Activated T-cell treated with anti-CD3 and anti-CD28 coated beads, Interleukin-2, amount 50 U/mL, for 4 hours (primary cell): ENCODE measurements around the gene KRTAP3-1. TPM values are rescaled to one million over a fixed set of nuclear protein-coding genes. Genes with fewer than 3 reads are reported as not detected.

Experiments used
- ATAC-seq, 2 donors: fragments of 200-7000 bp; cut with Tn5 transposase; one replicate each; pipeline ENCODE4 v1.10.0; 2021
- DNase-seq: peaks from one replicate; pipeline ENCODE4 v3.0.0-alpha.2; 2020
- H3K27me3 Mint-ChIP-seq: one replicate; pipeline ENCODE4 v1.8.0; 2021; ENCODE audit warnings: low read depth, mixed read lengths
- H3K36me3 Mint-ChIP-seq: one replicate; pipeline ENCODE4 v1.8.0; 2022; ENCODE audit warnings: mixed read lengths; ENCODE audit not compliant: insufficient read depth
- H3K4me1 Mint-ChIP-seq: one replicate; pipeline ENCODE4 v1.8.0; 2021; ENCODE audit warnings: low read depth, mixed read lengths
- H3K4me3 Mint-ChIP-seq: one replicate; pipeline ENCODE4 v1.8.0; 2021; ENCODE audit warnings: mild to moderate bottlenecking, moderate library complexity, mixed read lengths
- H3K9me3 Mint-ChIP-seq: one replicate; pipeline ENCODE4 v1.8.0; 2021; ENCODE audit warnings: mixed read lengths
- total RNA-seq, 3 donors: library from RNA; stranded (reverse); gene quantifications; one replicate each; pipeline ENCODE4 v1.2.1, GENCODE V29; 2021

Gene KRTAP3-1
- total RNA-seq, 3 donors from 2014 or later = not detected

DNA sequence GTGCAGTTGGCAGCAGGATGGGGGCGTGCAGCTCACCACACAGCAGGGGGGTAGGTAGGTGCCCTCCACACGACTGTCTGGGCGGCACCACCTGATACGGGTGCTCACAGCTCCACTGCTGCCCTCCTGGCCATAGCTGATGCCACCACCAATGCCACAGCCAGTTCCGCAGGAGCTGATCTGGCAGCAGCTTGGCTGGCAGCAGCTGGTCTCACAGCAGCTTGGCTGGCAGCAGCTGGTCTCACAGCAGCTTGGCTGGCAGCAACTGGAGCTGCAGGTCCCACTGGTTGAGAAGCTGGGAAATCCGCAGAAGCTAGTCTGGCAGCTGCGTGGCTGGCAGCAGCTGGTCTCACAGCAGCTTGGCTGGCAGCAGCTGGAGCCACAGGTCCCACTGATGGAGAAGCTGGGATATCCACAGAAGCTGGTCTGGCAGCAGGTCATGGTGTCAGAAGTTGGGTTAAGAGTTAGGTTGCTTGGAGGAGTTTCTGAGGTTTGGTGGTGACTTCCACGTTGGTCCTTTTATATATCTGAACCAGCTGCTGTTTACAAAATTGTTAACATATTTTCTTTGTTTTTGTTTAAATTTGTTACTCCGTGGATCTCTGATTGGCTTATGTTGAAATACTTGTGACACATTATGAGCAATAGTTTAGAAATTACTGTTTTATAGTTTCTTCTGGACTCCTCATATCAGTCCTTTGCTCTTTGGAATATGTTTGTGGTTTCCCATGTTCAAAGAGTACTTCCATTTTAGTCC is 18.0 kb upstream of the KRTAP3-1 start, which contains the start of gene KRTAP1-5:
Gene KRTAP1-5, minus strand, starts transcription at position 494 of the 757 bp plus-strand sequence. Its CDS starts 53 bp downstream, at position 441.
- H3K4me3 Mint-ChIP-seq = no peak within 1 kb of the TSS
- peaks cover 20% of the 10 kb centered on the region for H3K27me3 Mint-ChIP-seq
- H3K36me3 Mint-ChIP-seq = no peaks in the 10 kb centered on the region
- H3K4me1 Mint-ChIP-seq = no peaks in the 10 kb centered on the region
- ATAC-seq = no peak
- DNase-seq = no peak
- H3K9me3 Mint-ChIP-seq = no peaks in the 10 kb centered on the region

DNA sequence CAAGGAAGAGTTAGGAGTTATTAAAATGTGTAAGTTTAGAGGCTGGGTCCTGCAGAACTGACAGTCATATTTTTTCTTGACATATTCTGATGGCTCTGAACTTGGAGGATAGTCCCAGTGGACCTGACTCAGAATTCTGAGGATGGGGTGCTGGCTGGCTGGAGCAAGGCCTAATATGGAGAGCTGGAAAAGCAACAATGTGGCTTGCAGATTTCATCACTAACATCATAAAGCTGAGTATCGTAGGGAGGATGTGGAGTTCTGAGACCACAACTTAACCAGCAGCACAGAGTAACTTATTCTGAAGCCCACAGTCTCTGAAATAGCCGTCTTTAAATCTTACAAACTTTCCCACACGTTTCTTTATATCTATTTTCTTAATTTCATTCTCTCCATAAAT is 15.8 kb upstream of the KRTAP3-1 start:
- DNase-seq = no peak
- H3K27me3 Mint-ChIP-seq = peaks cover 11% of the 10 kb centered on the region
- no peaks in the 10 kb centered on the region for H3K9me3 Mint-ChIP-seq
- H3K4me1 Mint-ChIP-seq = no peaks in the 10 kb centered on the region
- ATAC-seq = no peak
- H3K4me3 Mint-ChIP-seq = no peak overlapping the region
- H3K36me3 Mint-ChIP-seq = no peaks in the 10 kb centered on the region

DNA sequence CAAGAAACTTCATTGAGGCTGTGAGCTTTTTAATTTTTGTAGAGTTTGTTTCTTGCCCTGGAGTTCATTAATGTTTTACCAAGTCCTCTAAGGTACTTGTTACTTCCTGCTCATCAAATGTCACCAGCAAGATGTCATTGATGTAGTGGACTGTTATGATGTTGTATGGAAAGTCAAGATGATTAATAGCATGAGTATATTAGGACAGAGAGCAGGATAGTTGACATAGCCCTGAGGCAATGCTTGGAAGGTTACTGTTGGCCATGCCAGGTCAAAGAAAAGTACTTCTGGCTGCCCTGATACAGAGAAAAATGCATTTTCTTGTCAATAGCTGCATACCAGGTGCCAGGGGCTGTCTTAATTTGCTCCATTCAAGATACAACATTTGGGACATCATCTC is 11.4 kb upstream of the KRTAP3-1 start:
- ATAC-seq (no peak), DNase-seq (no peak)
- Mint-ChIP-seq H3K27me3 (no peaks in the 10 kb centered on the region), H3K4me1 (no peaks in the 10 kb centered on the region), H3K36me3 (no peaks in the 10 kb centered on the region), H3K4me3 (no peak overlapping the region), H3K9me3 (no peaks in the 10 kb centered on the region)

DNA sequence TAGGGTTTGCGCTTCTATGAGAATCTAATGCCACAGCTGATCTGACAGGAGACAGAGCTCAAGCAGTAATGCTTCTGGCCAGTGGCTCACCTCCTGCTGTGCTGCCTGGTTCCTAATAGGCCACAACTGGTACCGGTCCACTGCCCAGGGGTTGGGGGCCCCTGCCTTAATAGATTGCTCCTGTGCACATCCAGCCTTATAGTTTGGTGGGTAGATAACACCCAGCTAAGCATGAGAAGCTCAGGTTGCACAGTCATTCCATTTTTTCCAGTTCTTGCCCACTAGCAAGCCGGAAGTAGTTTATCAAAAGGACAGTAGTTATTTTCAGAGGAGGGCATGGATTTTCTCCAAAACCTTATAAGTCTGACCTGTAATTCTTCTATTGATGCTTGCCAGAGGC is 10.5 kb upstream of the KRTAP3-1 start:
- H3K9me3 Mint-ChIP-seq = no peaks in the 10 kb centered on the region
- no peak overlapping the region for H3K4me3 Mint-ChIP-seq
- no peak for ATAC-seq
- H3K4me1 Mint-ChIP-seq = no peaks in the 10 kb centered on the region
- peaks cover 4% of the 10 kb centered on the region for H3K27me3 Mint-ChIP-seq
- no peak for DNase-seq
- no peaks in the 10 kb centered on the region for H3K36me3 Mint-ChIP-seq

DNA sequence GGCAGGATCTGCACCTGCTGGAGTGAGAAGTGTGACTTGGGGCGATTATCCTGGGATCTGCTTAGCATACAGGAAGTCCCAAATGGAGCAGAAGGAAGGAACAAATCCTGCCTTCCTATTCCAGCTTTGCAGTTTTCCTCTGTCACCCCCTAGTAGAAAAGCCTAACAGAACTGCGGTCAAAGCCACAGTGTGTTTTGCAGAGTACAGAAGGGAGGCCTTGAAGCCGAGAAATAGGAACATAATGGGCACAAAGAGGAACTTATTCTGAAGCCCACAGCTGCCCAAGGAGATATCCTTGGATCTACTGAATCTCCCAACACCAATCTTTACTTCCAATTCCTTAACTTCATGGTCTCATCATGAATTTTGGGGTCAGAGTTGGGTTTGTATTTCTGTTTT is 9.6 kb upstream of the KRTAP3-1 start:
- Mint-ChIP-seq H3K27me3 (peaks cover 4% of the 10 kb centered on the region), H3K4me3 (no peak overlapping the region), H3K9me3 (no peaks in the 10 kb centered on the region), H3K36me3 (no peaks in the 10 kb centered on the region), H3K4me1 (no peaks in the 10 kb centered on the region)
- ATAC-seq = no peak
- DNase-seq = no peak

DNA sequence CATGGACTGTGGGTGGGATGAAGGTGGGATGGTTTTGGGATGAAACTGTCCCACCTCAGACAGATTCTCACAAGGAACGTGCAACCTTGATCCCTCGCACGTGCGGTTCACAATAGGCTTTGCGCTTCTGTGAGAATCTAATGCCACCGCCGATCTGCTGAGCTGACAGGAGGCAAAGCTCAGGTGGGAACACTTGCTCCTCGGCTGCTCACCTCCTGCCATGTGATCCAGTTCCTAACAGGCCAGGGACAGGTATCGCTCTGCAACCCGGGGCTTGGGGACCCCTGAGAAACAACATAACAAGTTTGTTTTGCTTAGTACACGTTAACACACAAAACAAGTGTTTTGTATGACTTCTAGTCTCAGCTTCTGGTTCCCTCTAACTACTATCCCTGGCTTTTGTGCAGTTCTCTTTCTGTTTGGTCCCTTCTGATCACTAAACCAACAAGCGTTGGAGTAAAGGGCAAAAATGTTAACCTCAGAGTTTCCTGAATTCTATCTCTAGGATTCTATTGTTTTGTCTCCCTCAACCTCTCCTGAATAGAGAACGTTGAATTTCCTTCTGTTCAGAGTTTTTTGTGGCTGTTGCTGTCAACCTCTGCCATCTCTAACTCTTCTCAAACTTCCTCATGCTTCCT is 7.8 kb upstream of the KRTAP3-1 start:
- no peaks in the 10 kb centered on the region for H3K4me1 Mint-ChIP-seq
- no peak overlapping the region for H3K4me3 Mint-ChIP-seq
- H3K36me3 Mint-ChIP-seq = no peaks in the 10 kb centered on the region
- no peak for ATAC-seq
- H3K9me3 Mint-ChIP-seq = no peaks in the 10 kb centered on the region
- no peak for DNase-seq
- peaks cover 4% of the 10 kb centered on the region for H3K27me3 Mint-ChIP-seq

DNA sequence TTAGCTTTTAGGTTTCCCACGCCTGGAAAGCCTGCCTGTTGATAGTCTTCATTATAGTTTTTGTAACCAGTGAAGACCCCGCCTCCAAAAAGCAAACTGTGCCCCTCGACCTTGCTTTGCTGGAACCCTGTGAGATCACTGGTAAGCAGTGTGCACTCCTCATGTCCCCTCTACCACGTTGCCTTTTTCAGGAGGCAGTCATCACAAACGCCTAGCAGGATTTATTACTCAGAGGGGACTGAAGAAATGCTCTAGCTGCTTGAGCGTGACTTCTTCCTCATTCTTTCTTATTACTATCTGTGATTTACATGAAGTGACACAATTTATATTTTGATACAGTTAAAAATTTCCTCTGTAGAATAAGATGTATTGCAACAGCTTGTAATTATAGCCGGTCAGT is 6.5 kb upstream of the KRTAP3-1 start:
- no peaks in the 10 kb centered on the region for H3K9me3 Mint-ChIP-seq
- ATAC-seq (no peak), DNase-seq (no peak)
- H3K4me3 Mint-ChIP-seq = no peak overlapping the region
- H3K4me1 Mint-ChIP-seq = no peaks in the 10 kb centered on the region
- H3K36me3 Mint-ChIP-seq = no peaks in the 10 kb centered on the region
- H3K27me3 Mint-ChIP-seq = peaks cover 4% of the 10 kb centered on the region

DNA sequence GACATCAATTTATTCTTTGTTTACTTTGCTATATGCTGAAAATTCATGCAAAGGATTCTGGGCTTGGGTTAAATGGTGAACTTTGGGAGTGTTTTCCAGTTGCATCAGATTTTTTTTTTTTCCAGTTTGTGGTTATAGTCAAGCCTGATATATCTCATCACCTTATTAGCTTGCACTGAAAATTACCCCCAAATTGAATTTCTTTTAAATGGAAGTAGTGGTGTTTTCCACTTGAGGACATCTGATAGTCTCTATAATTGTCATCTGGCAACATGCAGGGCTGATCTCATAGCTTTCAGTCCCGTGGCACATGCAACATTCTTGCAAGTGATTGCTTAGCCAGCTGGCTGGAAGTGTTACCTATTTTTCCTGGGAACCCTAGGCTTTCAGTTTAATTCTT is 4.7 kb upstream of the KRTAP3-1 start:
- H3K4me1 Mint-ChIP-seq = no peaks in the 10 kb centered on the region
- no peak for ATAC-seq
- no peak for DNase-seq
- peaks cover 4% of the 10 kb centered on the region for H3K27me3 Mint-ChIP-seq
- H3K36me3 Mint-ChIP-seq = no peaks in the 10 kb centered on the region
- no peak overlapping the region for H3K4me3 Mint-ChIP-seq
- H3K9me3 Mint-ChIP-seq = no peaks in the 10 kb centered on the region

DNA sequence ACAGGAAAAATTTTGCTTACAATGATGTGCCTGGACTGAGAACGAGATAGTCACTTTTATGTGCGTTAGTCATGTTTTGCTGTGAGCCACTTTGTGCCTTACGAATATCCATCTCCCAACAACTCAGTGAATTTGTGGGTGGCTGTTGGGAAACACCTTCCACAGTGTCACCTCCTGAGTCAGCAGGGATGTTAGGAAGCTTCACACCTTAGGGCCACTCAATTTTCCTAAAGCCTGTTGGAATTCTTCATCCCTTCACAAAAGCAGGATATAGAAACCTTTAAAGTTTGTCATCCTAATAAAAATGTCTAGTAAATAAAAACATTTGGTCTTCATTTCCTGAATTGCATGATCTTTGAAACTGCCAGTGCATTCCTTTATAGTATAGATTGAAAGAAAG is 4.3 kb upstream of the KRTAP3-1 start:
- no peak for DNase-seq
- Mint-ChIP-seq H3K36me3 (no peaks in the 10 kb centered on the region), H3K4me3 (no peak overlapping the region), H3K4me1 (no peaks in the 10 kb centered on the region), H3K9me3 (no peaks in the 10 kb centered on the region), H3K27me3 (peaks cover 4% of the 10 kb centered on the region)
- ATAC-seq = no peak

DNA sequence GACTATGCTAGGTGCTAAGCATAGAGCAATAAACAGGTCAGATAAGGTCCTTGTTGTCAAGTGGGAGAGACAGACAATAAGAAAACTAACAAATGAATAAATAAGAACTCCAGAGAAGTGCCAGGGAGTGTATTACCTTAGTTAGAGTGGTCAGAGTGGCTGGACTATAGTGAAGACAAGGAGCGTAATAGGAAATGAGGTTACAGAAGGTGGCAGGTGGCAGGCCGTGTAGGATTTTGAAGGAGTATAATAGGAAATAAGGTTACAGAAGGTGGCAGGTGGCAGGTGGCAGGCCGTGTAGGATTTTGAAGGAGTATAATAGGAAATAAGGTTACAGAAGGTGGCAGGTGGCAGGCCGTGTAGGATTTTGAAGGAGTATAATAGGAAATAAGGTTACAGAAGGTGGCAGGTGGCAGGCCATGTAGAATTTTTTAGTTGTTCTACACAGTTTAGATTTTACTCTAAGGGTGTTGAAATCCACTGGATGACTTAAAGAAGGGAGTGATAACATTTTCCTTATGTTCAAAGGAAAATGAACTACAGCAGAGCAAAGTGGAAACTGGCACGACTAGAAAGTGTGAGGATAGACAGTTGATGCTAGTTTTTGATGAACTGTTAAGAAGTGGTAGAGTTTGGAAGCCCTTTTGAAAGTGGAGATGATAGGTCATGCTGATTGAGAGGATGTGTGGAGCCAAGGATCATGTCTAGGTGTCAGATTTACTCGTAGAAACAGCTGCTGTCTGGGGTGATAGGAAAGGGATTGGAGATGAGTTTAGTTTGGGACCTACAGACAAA is 3.6 kb upstream of the KRTAP3-1 start:
- H3K27me3 Mint-ChIP-seq = peaks cover 4% of the 10 kb centered on the region
- H3K4me1 Mint-ChIP-seq = no peaks in the 10 kb centered on the region
- H3K4me3 Mint-ChIP-seq = no peak overlapping the region
- ATAC-seq (no peak), DNase-seq (no peak)
- no peaks in the 10 kb centered on the region for H3K36me3 Mint-ChIP-seq
- H3K9me3 Mint-ChIP-seq = no peaks in the 10 kb centered on the region

DNA sequence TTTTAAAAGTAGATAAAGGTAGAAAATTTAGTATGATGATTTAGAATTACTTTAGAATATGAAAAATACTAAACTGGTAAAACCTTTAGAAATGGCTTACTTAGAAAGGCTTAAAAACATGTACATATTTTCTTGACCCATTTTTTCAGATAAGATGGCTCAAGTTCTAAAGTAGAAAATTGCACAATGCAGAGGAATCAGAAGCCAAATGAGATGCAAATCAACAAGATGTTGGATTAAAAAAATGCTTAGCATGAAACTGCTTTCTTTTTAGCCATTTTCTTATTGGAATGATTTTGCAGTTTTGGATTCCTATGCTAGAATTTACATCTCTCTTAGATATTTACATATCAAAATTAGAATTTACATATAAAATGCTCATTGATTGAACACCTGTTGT is 1.5 kb upstream of the KRTAP3-1 start:
- no peak for ATAC-seq
- H3K27me3 Mint-ChIP-seq = peaks cover 6% of the 10 kb centered on the region
- H3K36me3 Mint-ChIP-seq = no peaks in the 10 kb centered on the region
- DNase-seq = no peak
- no peak overlapping the region for H3K4me3 Mint-ChIP-seq
- H3K4me1 Mint-ChIP-seq = no peaks in the 10 kb centered on the region
- no peaks in the 10 kb centered on the region for H3K9me3 Mint-ChIP-seq

DNA sequence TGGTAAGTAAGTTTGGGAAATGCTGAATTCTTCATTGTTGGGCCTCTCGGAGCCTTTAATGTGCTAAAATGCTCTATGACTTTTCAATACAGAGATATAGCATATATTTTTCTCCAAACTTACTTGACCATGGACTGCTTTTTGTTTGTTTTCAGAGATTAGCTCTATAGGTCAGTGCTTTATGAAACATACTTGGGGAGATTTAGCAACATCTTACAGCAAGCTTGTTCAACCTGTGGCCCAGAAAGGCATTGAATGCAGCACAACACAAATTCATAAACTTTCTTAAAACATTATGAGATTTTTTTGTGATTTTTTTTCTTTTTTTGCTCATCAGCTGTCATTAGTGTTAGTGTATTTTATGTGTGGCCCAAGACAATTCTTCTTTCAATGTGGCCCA is 1.0 kb upstream of the KRTAP3-1 start:
- ATAC-seq (no peak), DNase-seq (no peak)
- Mint-ChIP-seq H3K9me3 (no peaks in the 10 kb centered on the region), H3K4me3 (no peak overlapping the region), H3K4me1 (no peaks in the 10 kb centered on the region), H3K27me3 (peaks cover 5% of the 10 kb centered on the region), H3K36me3 (no peaks in the 10 kb centered on the region)

DNA sequence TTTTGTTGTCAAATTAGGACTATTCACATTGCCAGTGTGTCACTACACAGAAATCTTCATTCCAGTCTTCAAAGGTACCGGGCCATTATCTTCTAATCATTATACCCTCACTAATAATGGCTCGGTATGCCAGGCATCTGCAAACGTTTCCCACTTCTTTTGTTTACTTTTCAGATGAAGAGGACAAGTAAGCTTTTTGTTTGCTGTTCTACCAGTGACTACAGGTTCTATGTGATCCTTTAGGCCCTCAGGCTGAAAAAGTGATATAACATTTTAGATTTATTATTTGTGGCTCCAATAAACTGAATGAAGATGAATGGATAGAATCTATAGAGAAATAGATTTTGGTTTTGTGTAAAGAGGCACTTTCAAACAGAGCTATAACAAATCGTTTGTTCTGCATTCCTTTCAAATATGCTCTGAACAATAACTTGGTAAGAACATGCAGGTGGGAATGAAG is 403 bp upstream of the KRTAP3-1 start:
- Mint-ChIP-seq H3K4me1 (no peaks in the 10 kb centered on the region), H3K36me3 (no peaks in the 10 kb centered on the region), H3K9me3 (no peaks in the 10 kb centered on the region), H3K4me3 (no peak overlapping the region), H3K27me3 (peaks cover 2% of the 10 kb centered on the region)
- ATAC-seq = no peak
- no peak for DNase-seq

DNA sequence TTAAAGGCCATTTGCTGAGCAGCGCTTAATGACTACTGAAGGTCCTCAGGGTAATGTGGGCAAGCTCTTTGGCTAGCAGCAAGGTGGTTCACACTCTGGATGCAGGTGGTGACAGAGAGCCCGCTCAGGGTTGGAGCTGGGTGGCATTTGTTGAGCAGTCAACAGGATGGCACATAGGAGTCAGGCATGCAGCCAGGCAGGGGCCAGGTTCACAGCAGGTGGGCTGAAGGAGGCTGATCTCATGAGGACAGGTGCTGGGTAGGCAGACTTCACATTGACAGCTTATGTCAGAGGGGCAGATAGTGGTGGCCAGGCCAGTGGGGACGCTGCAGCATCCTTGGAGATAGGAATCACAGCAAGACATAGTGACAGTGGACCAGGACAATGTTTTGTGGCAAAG is 4.5 kb downstream of the KRTAP3-1 start:
- ATAC-seq (no peak), DNase-seq (no peak)
- no peaks in the 10 kb centered on the region for H3K36me3 Mint-ChIP-seq
- peaks cover 7% of the 10 kb centered on the region for H3K27me3 Mint-ChIP-seq
- no peak overlapping the region for H3K4me3 Mint-ChIP-seq
- no peaks in the 10 kb centered on the region for H3K9me3 Mint-ChIP-seq
- H3K4me1 Mint-ChIP-seq = no peaks in the 10 kb centered on the region
